Endothelial cell (in vitro differentiated cells): ENCODE measurements around the gene UBE2O. TPM values are rescaled to one million over a fixed set of nuclear protein-coding genes. Genes with fewer than 3 reads are reported as not detected.

ENCODE experiments used
- DNase-seq: peaks from one replicate; pipeline ENCODE4 v3.0.0; 2021; ENCODE audit warnings: low spot score
- H3K27ac Mint-ChIP-seq: one replicate; pipeline ENCODE4 v1.8.0; 2021; ENCODE audit warnings: mixed read lengths, inconsistent platforms; ENCODE audit not compliant: unreplicated experiment
- H3K27me3 Mint-ChIP-seq: one replicate; pipeline ENCODE4 v1.8.0; 2021; ENCODE audit warnings: mild to moderate bottlenecking, moderate library complexity, mixed read lengths, inconsistent platforms; ENCODE audit not compliant: unreplicated experiment
- H3K36me3 Mint-ChIP-seq: one replicate; pipeline ENCODE4 v1.8.0; 2021; ENCODE audit warnings: mild to moderate bottlenecking, low read depth, mixed read lengths, inconsistent platforms; ENCODE audit not compliant: unreplicated experiment
- H3K4me1 Mint-ChIP-seq: one replicate; pipeline ENCODE4 v1.8.0; 2021; ENCODE audit warnings: mild to moderate bottlenecking, mixed read lengths, inconsistent platforms; ENCODE audit not compliant: unreplicated experiment
- H3K4me3 Mint-ChIP-seq: one replicate; pipeline ENCODE4 v1.8.0; 2021; ENCODE audit warnings: mild to moderate bottlenecking, mixed read lengths, inconsistent platforms; ENCODE audit not compliant: unreplicated experiment
- H3K9me3 Mint-ChIP-seq: one replicate; pipeline ENCODE4 v1.8.0; 2021; ENCODE audit warnings: mixed read lengths, inconsistent platforms; ENCODE audit not compliant: unreplicated experiment
- CTCF ChIP-seq: fragments of 200-600 bp; sonication (generic); IDR thresholded peaks from one replicate; pipeline ENCODE4 v1.5.0; 2021; ENCODE audit warnings: antibody characterized with exemption; ENCODE audit not compliant: unreplicated experiment
- total RNA-seq: library from RNA; stranded (reverse); fragmentation: NEBNext Ultra II Directional; extraction: Animal tissue kit (Norgen Biotek cat#: 25700); gene quantifications from one replicate; pipeline ENCODE4 v1.2.1, GENCODE V29; 2021; ENCODE audit not compliant: unreplicated experiment

UBE2O gene
- total RNA-seq, 1 donor from 2014 or later = 49.0 TPM

- TF ChIP-seq CTCF = no peak
- no peak overlapping the region for H3K4me3 Mint-ChIP-seq
- peaks cover 55% of the 10 kb centered on the region for H3K4me1 Mint-ChIP-seq
- no peak overlapping the region for H3K27ac Mint-ChIP-seq
- H3K36me3 Mint-ChIP-seq = peaks cover 3% of the 10 kb centered on the region
- H3K27me3 Mint-ChIP-seq = no peaks in the 10 kb centered on the region
- DNase-seq = no peak
- no peaks in the 10 kb centered on the region for H3K9me3 Mint-ChIP-seq
Measured at GRCh38 chr17:76431509-76431908, 21.4 kb downstream of the UBE2O start.

- H3K9me3 Mint-ChIP-seq = no peaks in the 10 kb centered on the region
- H3K4me1 Mint-ChIP-seq = peaks cover 44% of the 10 kb centered on the region
- H3K27me3 Mint-ChIP-seq = no peaks in the 10 kb centered on the region
- no peak for DNase-seq
- no peak overlapping the region for H3K27ac Mint-ChIP-seq
- no peak overlapping the region for H3K4me3 Mint-ChIP-seq
- H3K36me3 Mint-ChIP-seq = peaks cover 3% of the 10 kb centered on the region
- no peak for TF ChIP-seq CTCF
Measured at GRCh38 chr17:76428511-76428910, 24.4 kb downstream of the UBE2O start.

GRCh38 chr17:76427501-76428231 lies 25.3 kb downstream of the UBE2O start:
- Mint-ChIP-seq H3K27ac (peak overlapping the region; percentile 88), H3K27me3 (peaks cover 2% of the 10 kb centered on the region), H3K4me3 (peak overlapping the region; percentile 49), H3K9me3 (no peaks in the 10 kb centered on the region), H3K36me3 (no peaks in the 10 kb centered on the region), H3K4me1 (peaks cover 47% of the 10 kb centered on the region)
- no peak for DNase-seq
- TF ChIP-seq CTCF = no peak

GRCh38 chr17:76426853-76427252 lies 26.1 kb downstream of the UBE2O start:
- DNase-seq = no peak
- Mint-ChIP-seq H3K27me3 (peaks cover 5% of the 10 kb centered on the region), H3K4me3 (no peak overlapping the region), H3K36me3 (no peaks in the 10 kb centered on the region), H3K27ac (peak overlapping the region; percentile 72), H3K9me3 (no peaks in the 10 kb centered on the region), H3K4me1 (peaks cover 50% of the 10 kb centered on the region)
- no peak for TF ChIP-seq CTCF

GRCh38 chr17:76422860-76423259 lies 30.1 kb downstream of the UBE2O start:
- Mint-ChIP-seq H3K9me3 (no peaks in the 10 kb centered on the region), H3K4me3 (peak overlapping the region; percentile 65), H3K27me3 (peaks cover 7% of the 10 kb centered on the region), H3K27ac (peak overlapping the region; percentile 44), H3K4me1 (peaks cover 56% of the 10 kb centered on the region), H3K36me3 (no peaks in the 10 kb centered on the region)
- no peak for DNase-seq
- TF ChIP-seq CTCF = no peak
